ENCODE measurements around the gene PPP2R2D.

The PPP2R2D gene

GRCh38 chr10:131890276-131891195, 10.3 kb upstream of the PPP2R2D start:
- DNase-seq, result no peak

GRCh38 chr10:131891196-131891928, 9.4 kb upstream of the PPP2R2D start:
- DNase-seq, result no peak

- no peak for DNase-seq
Observed at GRCh38 chr10:131891929-131892805, 8.6 kb upstream of the PPP2R2D start.

- DNase-seq, result no peak
Observed at GRCh38 chr10:131892806-131893675, 7.8 kb upstream of the PPP2R2D start.

GRCh38 chr10:131895116-131895515, 5.7 kb upstream of the PPP2R2D start:
- DNase-seq, result no peak

- no peak for DNase-seq
Observed at GRCh38 chr10:131896403-131896802, 4.4 kb upstream of the PPP2R2D start.

- DNase-seq, result no peak
Observed at GRCh38 chr10:131897297-131897899, 3.4 kb upstream of the PPP2R2D start.

GRCh38 chr10:131898061-131898460, 2.7 kb upstream of the PPP2R2D start:
- no peak for DNase-seq

- DNase-seq, result no peak
Observed at GRCh38 chr10:131898713-131899112, 2.1 kb upstream of the PPP2R2D start.

- no peak for DNase-seq
Observed at GRCh38 chr10:131899116-131899690, 1.6 kb upstream of the PPP2R2D start.

GRCh38 chr10:131899695-131900349, 986 bp upstream of the PPP2R2D start:
- no peak for DNase-seq

GRCh38 chr10:131901181-131901829, 497 bp downstream of the PPP2R2D start:
- DNase-seq, result no peak

- DNase-seq, result no peak
Observed at GRCh38 chr10:131902211-131902610, 1.4 kb downstream of the PPP2R2D start.

GRCh38 chr10:131902691-131903090, 1.9 kb downstream of the PPP2R2D start:
- DNase-seq, result no peak

- no peak for DNase-seq
Observed at GRCh38 chr10:131905267-131905571, 4.4 kb downstream of the PPP2R2D start.

GRCh38 chr10:131905603-131906268, 4.9 kb downstream of the PPP2R2D start:
- DNase-seq, result no peak

- DNase-seq, result no peak
Observed at GRCh38 chr10:131906269-131906639, 5.4 kb downstream of the PPP2R2D start.

- no peak for DNase-seq
Observed at GRCh38 chr10:131907679-131908078, 6.9 kb downstream of the PPP2R2D start.

GRCh38 chr10:131908151-131908550, 7.3 kb downstream of the PPP2R2D start:
- no peak for DNase-seq
